Trophoblast cell (in vitro differentiated cells and primary cell): Measurements from ENCODE around the gene ABHD14A.

Source experiments
- DNase-seq, 2 donors: peaks; one replicate each; pipeline ENCODE4 v3.0.0-alpha.2; 2016
- H2AFZ ChIP-seq: 2 replicates; pipeline ENCODE4 v1.6.1; 2013; ENCODE audit warnings: low read length, moderate library complexity, mild to moderate bottlenecking; ENCODE audit not compliant: insufficient read depth, poor library complexity
- H2AK5ac ChIP-seq: 2 replicates; pipeline ENCODE4 v1.6.1; 2013; ENCODE audit warnings: mild to moderate bottlenecking, low read length
- H2BK120ac ChIP-seq: 2 replicates; pipeline ENCODE4 v1.6.1; 2013; ENCODE audit warnings: low read length, mild to moderate bottlenecking, moderate library complexity; ENCODE audit not compliant: insufficient read depth, poor library complexity
- H2BK12ac ChIP-seq: 2 replicates; pipeline ENCODE4 v1.6.1; 2013; ENCODE audit warnings: mild to moderate bottlenecking, low read length, moderate library complexity
- H2BK5ac ChIP-seq: 2 replicates; pipeline ENCODE4 v1.6.1; 2013; ENCODE audit warnings: low read length, low read depth, moderate library complexity, mild to moderate bottlenecking; ENCODE audit not compliant: poor library complexity
- H3K14ac ChIP-seq: 2 replicates; pipeline ENCODE4 v1.6.1; 2013; ENCODE audit warnings: mild to moderate bottlenecking, low read length
- H3K18ac ChIP-seq: 2 replicates; pipeline ENCODE4 v1.6.1; 2013; ENCODE audit warnings: mild to moderate bottlenecking, low read length
- H3K23ac ChIP-seq: 2 replicates; pipeline ENCODE4 v1.6.1; 2013; ENCODE audit warnings: low read length
- H3K27ac ChIP-seq: 2 replicates; pipeline ENCODE4 v1.5.1; 2013; ENCODE audit warnings: low read depth, mild to moderate bottlenecking, inconsistent platforms, low read length, moderate library complexity
- H3K27me3 ChIP-seq: 2 replicates; pipeline ENCODE4 v1.6.1; 2013; ENCODE audit warnings: inconsistent platforms, mild to moderate bottlenecking, low read length, moderate library complexity; ENCODE audit not compliant: insufficient read depth
- H3K36me3 ChIP-seq, 2 experiments: 1 replicate in 1 of 2; 2 replicates in 1 of 2; pipeline ENCODE4 v1.6.1; 2013; ENCODE audit warnings: low read length in 2 of 2, mild to moderate bottlenecking in 2 of 2, moderate library complexity in 1 of 2; ENCODE audit not compliant: insufficient read depth in 2 of 2, control insufficient read depth in 1 of 2
- H3K4ac ChIP-seq: 2 replicates; pipeline ENCODE4 v1.6.1; 2013; ENCODE audit warnings: low read depth, mild to moderate bottlenecking, low read length, moderate library complexity
- H3K4me1 ChIP-seq, 2 experiments: 1 replicate in 1 of 2; 2 replicates in 1 of 2; pipeline ENCODE4 v1.6.1; 2013; ENCODE audit warnings: low read length in 2 of 2, mild to moderate bottlenecking in 2 of 2, moderate library complexity in 1 of 2; ENCODE audit not compliant: insufficient read depth in 2 of 2, control insufficient read depth in 1 of 2
- H3K4me2 ChIP-seq: 2 replicates; pipeline ENCODE4 v1.6.1; 2013; ENCODE audit warnings: inconsistent platforms, mild to moderate bottlenecking, low read length, moderate library complexity
- H3K4me3 ChIP-seq: 2 replicates; pipeline ENCODE4 v1.5.1; 2013; ENCODE audit warnings: mild to moderate bottlenecking, low read depth, low read length, inconsistent platforms
- H3K79me1 ChIP-seq: one replicate; pipeline ENCODE4 v1.6.1; 2013; ENCODE audit warnings: low read length
- H3K79me2 ChIP-seq: 2 replicates; pipeline ENCODE4 v1.6.1; 2013; ENCODE audit warnings: low read length, mild to moderate bottlenecking; ENCODE audit not compliant: control insufficient read depth, insufficient read depth, poor library complexity
- H3K9ac ChIP-seq: 2 replicates; pipeline ENCODE4 v1.6.1; 2013; ENCODE audit warnings: mild to moderate bottlenecking, low read length
- H3K9me3 ChIP-seq: 2 replicates; pipeline ENCODE4 v1.6.1; 2013; ENCODE audit warnings: low read depth, mild to moderate bottlenecking, control low read depth, inconsistent platforms, low read length; ENCODE audit not compliant: insufficient read depth
- H4K12ac ChIP-seq: 2 replicates; pipeline ENCODE4 v1.6.1; 2013; ENCODE audit warnings: low read depth, mild to moderate bottlenecking, low read length, moderate library complexity
- H4K8ac ChIP-seq: 2 replicates; pipeline ENCODE4 v1.6.1; 2013; ENCODE audit warnings: low read depth, mild to moderate bottlenecking, low read length, moderate library complexity
- H4K91ac ChIP-seq: one replicate; pipeline ENCODE4 v1.6.1; 2013; ENCODE audit warnings: low read depth, mild to moderate bottlenecking, low read length, moderate library complexity
- WGBS: extraction: QIAGEN DNeasy Blood & Tissue Kit; methylation state at CpG from one replicate; pipeline ENCODE4 v1.1.7; 2013; ENCODE audit warnings: missing lambda C conversion rate; ENCODE audit not compliant: insufficient read length, insufficient coverage; ENCODE audit errors: extremely low coverage; 5-methylcytosine and 5-hydroxymethylcytosine counted together

ABHD14A gene

GRCh38 chr3:51933471-51934138 is 41.3 kb upstream of the ABHD14A start:
- Histone ChIP-seq H3K36me3 (peaks cover 48 to 52% of the 10 kb centered on the region in 2 experiments), H3K4me3 (no peak overlapping the region), H3K9me3 (peaks cover 2% of the 10 kb centered on the region), H4K12ac (no peak overlapping the region), H3K23ac (no peak overlapping the region), H2BK120ac (no peak overlapping the region), H3K14ac (no peak overlapping the region), H3K18ac (no peak overlapping the region), H3K9ac (no peak overlapping the region), H3K27me3 (no peaks in the 10 kb centered on the region), H4K8ac (no peak overlapping the region), H2AK5ac (no peak overlapping the region), H2BK12ac (no peak overlapping the region), H3K27ac (no peak overlapping the region), H4K91ac (no peak overlapping the region), H3K4me2 (no peak overlapping the region), H3K79me1 (no peaks in the 10 kb centered on the region), H3K4ac (no peak overlapping the region), H3K4me1 (no peaks in the 10 kb centered on the region), H3K79me2 (no peaks in the 10 kb centered on the region), H2BK5ac (no peak overlapping the region), H2AFZ (no peak overlapping the region)
- no peak for DNase-seq
- WGBS: no CpG with 5 or more reads among the region's 13 CpGs

GRCh38 chr3:51934139-51934850 is 40.6 kb upstream of the ABHD14A start:
- no peak overlapping the region for H3K14ac ChIP-seq
- no peak overlapping the region for H3K23ac ChIP-seq
- no peaks in the 10 kb centered on the region for H3K4me1 ChIP-seq
- no peak overlapping the region for H2BK120ac ChIP-seq
- H4K12ac ChIP-seq: no peak overlapping the region
- H3K4me3 ChIP-seq: no peak overlapping the region
- peaks cover 51 to 55% of the 10 kb centered on the region in 2 experiments for H3K36me3 ChIP-seq
- H4K8ac ChIP-seq: no peak overlapping the region
- H3K27ac ChIP-seq: no peak overlapping the region
- DNase-seq: no peak
- no peak overlapping the region for H3K4me2 ChIP-seq
- H3K9ac ChIP-seq: no peak overlapping the region
- H3K79me1 ChIP-seq: no peaks in the 10 kb centered on the region
- H3K18ac ChIP-seq: no peak overlapping the region
- no peak overlapping the region for H2BK12ac ChIP-seq
- H2AK5ac ChIP-seq: no peak overlapping the region
- H3K27me3 ChIP-seq: no peaks in the 10 kb centered on the region
- H2BK5ac ChIP-seq: no peak overlapping the region
- H4K91ac ChIP-seq: no peak overlapping the region
- no peak overlapping the region for H3K4ac ChIP-seq
- H2AFZ ChIP-seq: no peak overlapping the region
- WGBS: no CpG with 5 or more reads among the region's 11 CpGs
- no peaks in the 10 kb centered on the region for H3K79me2 ChIP-seq
- H3K9me3 ChIP-seq: peaks cover 2% of the 10 kb centered on the region

GRCh38 chr3:51934991-51935885 is 39.6 kb upstream of the ABHD14A start:
- DNase-seq: no peak
- H2BK12ac ChIP-seq: no peak overlapping the region
- no peak overlapping the region for H3K4me3 ChIP-seq
- no peak overlapping the region for H3K4me2 ChIP-seq
- no peak overlapping the region for H3K4ac ChIP-seq
- H3K18ac ChIP-seq: no peak overlapping the region
- peaks cover 2% of the 10 kb centered on the region for H3K9me3 ChIP-seq
- H4K91ac ChIP-seq: no peak overlapping the region
- H3K4me1 ChIP-seq: no peaks in the 10 kb centered on the region
- H2BK5ac ChIP-seq: no peak overlapping the region
- H4K12ac ChIP-seq: no peak overlapping the region
- no peak overlapping the region for H3K27ac ChIP-seq
- H3K36me3 ChIP-seq: peaks cover 51 to 55% of the 10 kb centered on the region in 2 experiments
- H3K79me2 ChIP-seq: no peaks in the 10 kb centered on the region
- no peak overlapping the region for H3K9ac ChIP-seq
- no peak overlapping the region for H3K23ac ChIP-seq
- no peak overlapping the region for H2BK120ac ChIP-seq
- H3K14ac ChIP-seq: no peak overlapping the region
- WGBS: no CpG with 5 or more reads among the region's 28 CpGs
- no peak overlapping the region for H2AFZ ChIP-seq
- no peak overlapping the region for H4K8ac ChIP-seq
- no peak overlapping the region for H2AK5ac ChIP-seq
- no peaks in the 10 kb centered on the region for H3K27me3 ChIP-seq
- no peaks in the 10 kb centered on the region for H3K79me1 ChIP-seq

- Histone ChIP-seq H2BK120ac (no peak overlapping the region), H3K27me3 (no peaks in the 10 kb centered on the region), H3K4ac (no peak overlapping the region)
Measured at GRCh38 chr3:51935886-51936755, 38.7 kb upstream of the ABHD14A start.

More at GRCh38 chr3:51935886-51936755, 38.7 kb upstream of the ABHD14A start:
- Histone ChIP-seq H3K4me1 (peaks cover 4 to 5% of the 10 kb centered on the region in 2 experiments), H4K12ac (no peak overlapping the region), H4K8ac (no peak overlapping the region), H3K9me3 (peaks cover 2% of the 10 kb centered on the region), H3K14ac (no peak overlapping the region), H2AK5ac (no peak overlapping the region), H3K27ac (no peak overlapping the region), H3K36me3 (peaks cover 51 to 53% of the 10 kb centered on the region in 2 experiments), H4K91ac (no peak overlapping the region), H3K9ac (peak overlapping the region; percentile 17), H2BK5ac (no peak overlapping the region), H3K79me2 (no peaks in the 10 kb centered on the region), H2BK12ac (no peak overlapping the region), H3K79me1 (no peaks in the 10 kb centered on the region), H2AFZ (no peak overlapping the region), H3K4me2 (no peak overlapping the region), H3K18ac (no peak overlapping the region), H3K4me3 (no peak overlapping the region), H3K23ac (no peak overlapping the region)
- no peak for DNase-seq
- WGBS: no CpG with 5 or more reads among the region's 25 CpGs
